Lung (tissue), 12 donors: ENCODE results near the gene ATXN1. TPM values are rescaled to one million over a fixed set of nuclear protein-coding genes. Genes with fewer than 3 reads are reported as not detected.

ENCODE experiments used
- ATAC-seq: fragments of 200-7000 bp; cut with Tn5 transposase; one replicate; pipeline ENCODE4 v1.9.1; 2020; ENCODE audit warnings: moderate number of reproducible peaks; ENCODE audit not compliant: insufficient read depth, low FRiP score
- DNase-seq, 3 donors: peaks; one replicate each; pipeline ENCODE4 v3.0.0-alpha.2; 2013 to 2017
- H3K27ac ChIP-seq, 2 donors: one replicate each; pipeline ENCODE4 v1.5.1; 2013; ENCODE audit warnings: mild to moderate bottlenecking in 2 of 2, moderate library complexity in 2 of 2, control low read depth in 1 of 2, inconsistent platforms in 1 of 2, low read depth in 1 of 2, low read length in 1 of 2
- H3K27me3 ChIP-seq, 3 donors: one replicate each; pipeline ENCODE4 v1.5.1; 2013; ENCODE audit warnings: low read length in 2 of 3; ENCODE audit not compliant: control insufficient read depth in 3 of 3, insufficient read depth in 3 of 3
- H3K36me3 ChIP-seq, 4 donors: one replicate each; pipeline ENCODE4 v1.5.1; 2013; ENCODE audit warnings: low read length in 4 of 4, mild to moderate bottlenecking in 1 of 4, moderate library complexity in 1 of 4; ENCODE audit not compliant: control insufficient read depth in 4 of 4, insufficient read depth in 4 of 4
- H3K4me1 ChIP-seq, 5 donors: one replicate each; pipeline ENCODE4 v1.5.1; 2013; ENCODE audit warnings: low read length in 5 of 5, mild to moderate bottlenecking in 2 of 5, moderate library complexity in 1 of 5; ENCODE audit not compliant: control insufficient read depth in 5 of 5, insufficient read depth in 5 of 5
- H3K4me3 ChIP-seq: one replicate; pipeline ENCODE4 v1.5.1; 2013; ENCODE audit warnings: mild to moderate bottlenecking, control low read depth, moderate library complexity
- H3K9ac ChIP-seq, 2 donors: one replicate each; pipeline ENCODE4 v1.5.1; 2013; ENCODE audit warnings: low read length in 2 of 2, control low read depth in 1 of 2; ENCODE audit not compliant: insufficient read depth in 1 of 2
- H3K9me3 ChIP-seq, 4 donors: one replicate each; pipeline ENCODE4 v1.5.1; 2013; ENCODE audit warnings: low read length in 3 of 4, mild to moderate bottlenecking in 1 of 4, moderate library complexity in 1 of 4; ENCODE audit not compliant: control insufficient read depth in 4 of 4, insufficient read depth in 3 of 4
- WGBS, 2 donors: extraction: QIAGEN DNeasy Blood & Tissue Kit; methylation state at CpG; one replicate each; pipeline ENCODE4 v1.1.7; 2013; 5-methylcytosine and 5-hydroxymethylcytosine counted together
- polyA plus RNA-seq, 2 donors: library from polyadenylated mRNA; stranded (reverse); fragments of 200-250 nt; gene quantifications; one replicate each; pipeline ENCODE4 v1.2.1, GENCODE V29; 2013
- total RNA-seq, 2 donors: library from RNA; depleted of rRNA in 1 of 2; stranded (reverse); fragments of >200 nt in 1 of 2; gene quantifications; one replicate each; pipeline ENCODE4 v1.2.1, GENCODE V29; 2014 to 2021
- TF ChIP-seq, protein P1 (sequence below): IDR thresholded peaks from 2 replicates; pipeline ENCODE4 v1.5.1; 2012; ENCODE audit warnings: mild to moderate bottlenecking; ENCODE audit errors: control extremely low read depth, extremely low read depth
- donor health status: control.
- donor health status: control.
- donor health status: Bipolar disorder and iron deficiency.
- donor health status: healthy.
- donor health status: DM: yes; HTN: yes; CAD: no.

The ATXN1 gene
- total and polyA plus RNA-seq, 4 donors = 9.7 to 108 (median 34.9) TPM

DNA sequence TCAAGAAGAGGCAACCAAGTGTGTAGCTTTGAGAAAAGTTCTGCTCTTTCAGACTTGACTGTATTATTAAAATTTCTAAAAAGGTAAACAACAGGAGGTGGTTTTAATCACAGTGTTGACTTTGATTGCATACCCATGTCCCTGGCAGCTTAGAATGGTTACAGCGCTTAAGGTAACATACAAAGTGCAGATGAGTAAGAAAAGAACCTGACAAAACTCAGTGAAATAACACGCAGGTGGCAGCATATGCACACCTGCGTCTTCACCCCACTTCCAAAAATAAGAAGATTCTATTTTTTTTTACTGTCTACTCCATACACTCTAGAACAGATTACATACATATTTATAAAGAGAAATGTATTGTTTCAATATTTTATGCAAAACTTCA, 289.4 kb downstream of the ATXN1 start:
- H3K4me1 ChIP-seq = peaks cover 3 to 16% (median 7%) of the 10 kb centered on the region in 5 donors
- no peak for ATAC-seq

DNA sequence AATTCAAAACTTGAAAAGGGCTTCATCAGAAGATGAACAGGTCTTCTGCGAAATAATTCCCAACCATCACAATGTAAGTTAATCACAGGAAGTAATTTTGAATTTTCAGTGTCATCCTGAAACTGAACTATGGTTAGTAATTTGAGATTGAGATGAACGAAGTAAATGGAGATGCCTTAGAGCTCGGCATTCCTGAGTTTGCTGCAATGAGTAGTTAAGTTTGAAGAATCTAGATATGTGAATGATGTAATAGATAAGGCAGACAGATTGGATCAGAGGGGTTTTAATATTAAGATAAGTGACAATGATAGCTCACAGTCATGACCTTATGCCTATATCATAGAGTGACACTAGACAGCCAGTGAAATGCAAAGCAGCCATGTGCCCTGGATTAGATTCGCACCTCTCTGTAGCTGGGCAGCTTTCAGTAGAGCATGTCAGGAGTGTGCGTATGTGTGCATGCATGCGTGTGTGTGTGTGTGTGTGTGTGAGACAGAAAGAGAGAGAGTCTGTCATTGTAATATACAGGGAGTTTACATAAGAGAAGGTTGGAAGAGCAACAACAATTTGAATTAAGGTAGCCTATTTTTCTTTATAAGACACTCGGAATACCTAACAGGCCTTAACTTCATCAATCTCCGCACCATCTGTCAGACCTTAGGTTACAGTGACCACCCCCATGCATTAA, 289.9 kb downstream of the ATXN1 start:
- Histone ChIP-seq H3K36me3 (peaks cover 0 to 9% (median 0%) of the 10 kb centered on the region in 4 donors), H3K9me3 (peaks cover 0 to 3% (median 0%) of the 10 kb centered on the region in 4 donors), H3K27me3 (no peaks in the 10 kb centered on the region), H3K4me1 (peaks cover 3 to 16% (median 7%) of the 10 kb centered on the region in 5 donors), H3K4me3 (no peak overlapping the region), H3K9ac (no peak overlapping the region), H3K27ac (no peak overlapping the region)
- TF ChIP-seq, protein P1, sequence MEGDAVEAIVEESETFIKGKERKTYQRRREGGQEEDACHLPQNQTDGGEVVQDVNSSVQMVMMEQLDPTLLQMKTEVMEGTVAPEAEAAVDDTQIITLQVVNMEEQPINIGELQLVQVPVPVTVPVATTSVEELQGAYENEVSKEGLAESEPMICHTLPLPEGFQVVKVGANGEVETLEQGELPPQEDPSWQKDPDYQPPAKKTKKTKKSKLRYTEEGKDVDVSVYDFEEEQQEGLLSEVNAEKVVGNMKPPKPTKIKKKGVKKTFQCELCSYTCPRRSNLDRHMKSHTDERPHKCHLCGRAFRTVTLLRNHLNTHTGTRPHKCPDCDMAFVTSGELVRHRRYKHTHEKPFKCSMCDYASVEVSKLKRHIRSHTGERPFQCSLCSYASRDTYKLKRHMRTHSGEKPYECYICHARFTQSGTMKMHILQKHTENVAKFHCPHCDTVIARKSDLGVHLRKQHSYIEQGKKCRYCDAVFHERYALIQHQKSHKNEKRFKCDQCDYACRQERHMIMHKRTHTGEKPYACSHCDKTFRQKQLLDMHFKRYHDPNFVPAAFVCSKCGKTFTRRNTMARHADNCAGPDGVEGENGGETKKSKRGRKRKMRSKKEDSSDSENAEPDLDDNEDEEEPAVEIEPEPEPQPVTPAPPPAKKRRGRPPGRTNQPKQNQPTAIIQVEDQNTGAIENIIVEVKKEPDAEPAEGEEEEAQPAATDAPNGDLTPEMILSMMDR = no peak
- DNase-seq (no peak), ATAC-seq (no peak)
- WGBS, 2 donors = 78 to 87% methylated on average over 8 of the region's 8 CpGs

More for the DNA sequence above, 289.4 kb downstream of the ATXN1 start:
- Histone ChIP-seq H3K27me3 (no peaks in the 10 kb centered on the region), H3K36me3 (peaks cover 0 to 12% (median 0%) of the 10 kb centered on the region in 4 donors), H3K9me3 (peaks cover 0 to 3% (median 0%) of the 10 kb centered on the region in 4 donors), H3K9ac (no peak overlapping the region), H3K27ac (no peak overlapping the region), H3K4me3 (no peak overlapping the region)
- WGBS, 2 donors = 81 to 96% methylated on average over 3 of the region's 3 CpGs
- TF ChIP-seq, protein P1 = no peak
- DNase-seq = no peak

- peaks cover 3 to 16% (median 7%) of the 10 kb centered on the region in 5 donors for H3K4me1 ChIP-seq
- whole genome bisulfite sequencing, 2 donors = 71 to 80% methylated on average over 2 of the region's 2 CpGs
- no peaks in the 10 kb centered on the region for H3K27me3 ChIP-seq
- peaks cover 0 to 3% (median 0%) of the 10 kb centered on the region in 4 donors for H3K9me3 ChIP-seq
- H3K36me3 ChIP-seq = peaks cover 0 to 9% (median 0%) of the 10 kb centered on the region in 4 donors
- ATAC-seq (no peak), DNase-seq (no peak)
- H3K9ac ChIP-seq = no peak overlapping the region
- TF ChIP-seq, protein P1 = no peak
- no peak overlapping the region for H3K27ac ChIP-seq
- no peak overlapping the region for H3K4me3 ChIP-seq
These were observed 290.6 kb downstream of the ATXN1 start for GRCh38 chr6:16470502-16471221.
